Measurements from ENCODE around the gene DLK1.

DNA sequence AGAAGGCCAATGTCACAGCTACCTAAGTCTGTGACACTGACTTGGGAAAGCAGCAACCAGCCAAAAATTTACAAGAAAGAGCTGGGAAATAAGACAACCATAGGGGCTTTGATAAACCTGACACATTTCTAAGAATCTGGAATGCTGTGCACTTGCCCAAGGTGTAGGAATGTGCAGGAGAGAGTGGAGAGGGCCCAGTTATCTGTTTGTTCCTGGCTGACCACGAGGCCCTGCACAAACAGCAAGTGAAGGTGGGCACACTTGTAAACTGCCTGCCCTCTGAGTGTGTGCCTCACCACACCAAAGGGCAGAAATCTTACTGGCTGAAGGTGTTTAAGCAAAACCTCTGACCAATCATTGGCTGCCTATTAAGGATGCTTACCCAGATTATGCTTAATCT is 27.3 kb downstream of the DLK1 start:
- TF ChIP-seq, protein P1, sequence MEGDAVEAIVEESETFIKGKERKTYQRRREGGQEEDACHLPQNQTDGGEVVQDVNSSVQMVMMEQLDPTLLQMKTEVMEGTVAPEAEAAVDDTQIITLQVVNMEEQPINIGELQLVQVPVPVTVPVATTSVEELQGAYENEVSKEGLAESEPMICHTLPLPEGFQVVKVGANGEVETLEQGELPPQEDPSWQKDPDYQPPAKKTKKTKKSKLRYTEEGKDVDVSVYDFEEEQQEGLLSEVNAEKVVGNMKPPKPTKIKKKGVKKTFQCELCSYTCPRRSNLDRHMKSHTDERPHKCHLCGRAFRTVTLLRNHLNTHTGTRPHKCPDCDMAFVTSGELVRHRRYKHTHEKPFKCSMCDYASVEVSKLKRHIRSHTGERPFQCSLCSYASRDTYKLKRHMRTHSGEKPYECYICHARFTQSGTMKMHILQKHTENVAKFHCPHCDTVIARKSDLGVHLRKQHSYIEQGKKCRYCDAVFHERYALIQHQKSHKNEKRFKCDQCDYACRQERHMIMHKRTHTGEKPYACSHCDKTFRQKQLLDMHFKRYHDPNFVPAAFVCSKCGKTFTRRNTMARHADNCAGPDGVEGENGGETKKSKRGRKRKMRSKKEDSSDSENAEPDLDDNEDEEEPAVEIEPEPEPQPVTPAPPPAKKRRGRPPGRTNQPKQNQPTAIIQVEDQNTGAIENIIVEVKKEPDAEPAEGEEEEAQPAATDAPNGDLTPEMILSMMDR (IDR thresholded peaks at IDR 0.05), result no peak
- TF ChIP-seq RNF2 (IDR thresholded peaks at IDR 0.05; ENCODE audit: borderline replicate concordance, low read depth) (no peak), RAD21 (conservative IDR thresholded peaks at IDR 0.05 in 1 of 2, IDR thresholded peaks at IDR 0.05 in 1 of 2) (no peak), MAFK (IDR thresholded peaks at IDR 0.05; ENCODE audit: partially characterized antibody) (no peak), POLR2A (IDR thresholded peaks at IDR 0.05; ENCODE audit: low read length) (no peak), JUNB (IDR thresholded peaks at IDR 0.05) (no peak), BHLHE40 (IDR thresholded peaks at IDR 0.05; ENCODE audit: low read depth, low read length) (no peak), MAZ (IDR thresholded peaks at IDR 0.05; ENCODE audit: borderline replicate concordance, low read depth, low read length) (no peak)
- TF ChIP-seq, protein P2, sequence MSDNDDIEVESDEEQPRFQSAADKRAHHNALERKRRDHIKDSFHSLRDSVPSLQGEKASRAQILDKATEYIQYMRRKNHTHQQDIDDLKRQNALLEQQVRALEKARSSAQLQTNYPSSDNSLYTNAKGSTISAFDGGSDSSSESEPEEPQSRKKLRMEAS (IDR thresholded peaks at IDR 0.05), result no peak

Measured in A549 (cell line).